ENCODE measurements around the gene RASSF8.

Gene RASSF8

DNA sequence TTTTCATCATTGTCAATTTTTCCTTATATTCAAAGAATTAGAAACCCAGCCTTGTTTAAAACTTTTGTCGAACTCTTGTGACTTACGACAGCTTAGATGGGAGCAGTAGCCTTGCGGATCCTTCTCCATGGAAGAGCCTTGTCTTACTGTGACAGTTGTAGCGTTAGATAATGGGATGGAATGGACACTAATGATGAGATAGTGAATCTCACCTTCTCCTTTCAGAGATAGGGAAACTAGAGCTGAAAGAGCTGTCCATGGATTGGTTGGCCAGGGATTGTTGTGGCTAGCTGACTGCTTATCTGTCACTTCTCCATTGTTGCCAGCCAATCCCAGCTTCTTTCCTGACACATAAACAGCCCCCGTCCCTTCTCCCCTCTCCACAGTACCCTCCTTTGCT lies 107.0 kb downstream of the RASSF8 start:
- DNase-seq, result no peak

DNA sequence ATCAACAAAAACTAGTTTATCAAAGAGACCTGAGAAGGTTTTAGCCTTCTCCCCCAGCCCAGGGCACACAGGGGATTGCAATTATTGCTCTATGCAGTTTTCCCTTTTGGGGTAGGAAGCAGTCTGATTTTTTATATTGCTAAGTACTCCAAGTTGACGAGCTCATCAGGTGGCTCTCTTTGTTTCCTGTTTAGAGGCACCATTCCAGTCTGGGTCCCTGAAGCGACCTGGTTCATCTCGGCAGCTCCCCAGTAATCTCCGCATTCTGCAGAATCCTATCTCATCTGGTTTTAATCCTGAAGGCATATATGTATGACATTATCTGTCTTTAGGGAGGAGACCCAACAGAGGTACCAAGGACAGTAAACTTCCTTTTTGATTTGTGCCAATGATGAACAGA lies 110.0 kb downstream of the RASSF8 start:
- DNase-seq, result no peak

DNA sequence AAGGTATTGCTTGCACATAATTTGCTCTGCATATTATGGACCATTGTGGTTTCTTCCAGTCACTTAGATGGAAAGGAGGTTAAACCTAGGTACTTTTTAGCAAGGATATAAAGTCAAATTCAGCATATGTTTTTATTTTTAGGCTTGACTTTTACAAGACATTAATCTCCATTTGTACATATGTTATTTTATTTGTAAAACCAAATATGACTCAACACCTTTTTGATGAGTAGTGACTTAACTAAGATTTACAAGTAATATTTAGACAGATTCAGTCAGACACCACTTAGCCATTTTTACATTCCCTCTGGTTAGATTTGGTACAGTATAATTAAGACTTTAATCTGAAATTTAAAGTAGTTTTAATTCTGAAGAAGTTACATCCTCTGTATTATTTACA lies 111.3 kb downstream of the RASSF8 start:
- no peak for DNase-seq

DNA sequence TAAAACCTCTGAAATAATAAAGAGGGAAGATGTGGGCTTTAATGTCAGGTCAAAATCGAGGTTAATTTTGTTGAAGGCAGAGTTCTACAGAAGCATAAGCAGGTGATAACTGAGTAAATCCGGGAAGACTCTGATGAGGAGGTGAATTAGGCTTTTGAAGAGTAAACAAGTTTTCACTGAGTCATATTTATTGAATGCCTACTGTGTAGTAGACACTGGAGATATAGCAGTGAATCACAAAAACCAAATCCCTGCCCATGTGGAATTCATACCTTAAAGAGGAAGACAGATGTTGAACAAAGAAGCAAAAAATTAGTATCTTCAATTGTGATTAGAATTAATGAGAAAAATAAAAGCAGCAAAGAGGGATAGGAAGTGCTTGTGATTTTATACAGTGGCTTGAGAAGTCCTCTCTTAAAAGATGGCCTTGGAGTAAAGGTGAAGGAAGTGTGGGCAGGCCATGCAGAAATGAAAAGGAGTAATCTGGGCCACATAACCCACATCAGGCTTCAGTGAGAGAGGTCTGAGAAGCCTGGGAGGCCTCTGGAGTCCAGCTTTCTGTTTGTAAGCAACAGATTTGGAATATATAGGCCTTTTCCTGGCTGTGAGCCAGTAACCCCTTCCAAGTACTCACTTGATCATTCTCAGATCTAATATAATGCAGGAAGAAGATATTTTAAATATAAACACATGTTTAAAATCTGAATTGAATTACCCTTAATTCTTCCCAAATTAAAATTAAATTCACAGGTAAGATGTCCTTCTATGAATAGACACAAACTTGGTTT lies 119.6 kb downstream of the RASSF8 start:
- no peak for DNase-seq

DNA sequence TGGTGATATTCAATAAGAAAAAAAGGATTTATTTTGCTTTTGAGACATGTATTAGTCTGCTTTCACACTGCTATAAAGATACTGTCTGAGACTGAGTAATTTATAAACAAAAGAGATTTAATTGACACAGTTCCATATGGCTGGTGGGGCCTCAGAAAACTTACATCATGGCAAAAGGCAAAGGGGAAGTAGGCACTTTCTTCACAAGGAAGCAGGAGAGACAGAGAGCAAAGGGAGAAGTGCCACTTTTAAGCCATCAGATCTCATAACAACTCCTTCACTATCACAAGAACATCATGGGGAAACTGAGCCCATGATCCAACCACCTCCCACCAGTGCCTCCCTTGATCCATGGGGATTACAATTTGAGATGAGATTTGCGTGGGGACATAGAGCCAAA lies 122.4 kb downstream of the RASSF8 start:
- no peak for DNase-seq

DNA sequence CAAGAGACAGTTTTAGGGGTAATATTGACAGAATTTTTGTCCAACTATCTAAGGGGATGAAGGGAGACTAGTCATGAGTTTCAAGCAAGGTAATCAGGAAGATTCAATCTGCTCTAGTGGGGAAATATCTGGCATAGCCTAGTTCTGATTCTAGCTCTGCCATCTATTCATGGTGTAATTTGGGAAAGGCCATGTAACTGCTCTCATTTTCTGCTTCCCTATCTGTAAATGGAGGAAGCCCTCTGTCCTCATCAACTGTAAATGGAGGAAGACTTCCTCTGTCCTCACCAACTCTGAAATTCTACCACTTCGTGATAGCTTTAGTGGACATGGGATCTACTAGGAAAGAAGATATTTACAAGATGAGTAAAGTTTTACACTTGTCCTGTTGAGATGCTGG lies 128.5 kb downstream of the RASSF8 start:
- no peak for DNase-seq

DNA sequence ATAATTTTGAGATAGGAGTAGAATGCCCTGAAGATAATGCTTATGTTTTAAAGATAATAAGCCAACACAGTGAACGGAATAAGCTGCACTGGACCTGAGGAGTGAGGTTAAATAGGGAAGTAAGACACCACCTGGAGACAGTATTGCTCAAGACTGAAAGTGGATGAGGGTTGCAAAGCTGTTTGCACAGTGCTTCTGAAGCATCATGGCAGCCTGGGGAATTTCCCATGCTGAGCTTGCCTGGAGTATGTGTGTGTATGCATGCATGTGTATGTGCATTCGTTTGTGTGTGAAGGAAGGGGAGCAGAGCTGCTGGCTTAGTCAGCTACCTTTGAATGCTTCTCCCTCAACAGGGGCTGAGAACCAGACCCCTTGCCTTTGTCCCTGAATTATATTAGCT lies 130.5 kb downstream of the RASSF8 start:
- no peak for DNase-seq

DNA sequence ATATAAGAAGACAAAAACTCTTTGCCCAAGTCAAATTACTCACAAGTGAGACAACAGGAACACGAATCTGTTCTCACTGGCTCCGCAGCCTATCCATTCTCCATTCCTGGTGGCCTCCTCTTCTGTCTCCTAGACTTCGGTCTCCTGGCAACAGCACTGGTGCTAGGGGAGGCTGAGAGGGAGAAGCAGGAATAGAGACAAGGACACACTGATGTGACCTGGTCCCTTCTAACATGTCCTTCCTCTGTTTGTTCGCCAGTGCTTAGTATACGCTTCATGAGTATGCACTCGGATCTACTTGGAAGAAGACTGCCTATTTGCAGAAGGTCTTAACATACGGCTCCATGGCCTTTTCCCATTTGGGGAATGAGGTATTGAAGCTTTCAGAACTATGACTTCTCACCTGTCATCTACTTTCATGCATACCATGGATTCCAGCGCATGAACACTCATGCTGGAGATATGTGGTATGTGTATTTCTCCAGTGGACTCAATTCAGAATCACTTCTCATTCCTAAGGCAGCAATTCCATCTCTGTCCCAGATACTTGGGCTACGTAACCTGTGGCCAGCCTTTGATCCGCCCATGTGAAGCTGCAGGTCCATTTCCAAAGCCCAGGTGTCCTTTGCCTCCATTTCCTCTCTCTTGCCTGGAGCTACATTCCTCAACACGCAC lies 132.5 kb downstream of the RASSF8 start:
- DNase-seq, result no peak

DNA sequence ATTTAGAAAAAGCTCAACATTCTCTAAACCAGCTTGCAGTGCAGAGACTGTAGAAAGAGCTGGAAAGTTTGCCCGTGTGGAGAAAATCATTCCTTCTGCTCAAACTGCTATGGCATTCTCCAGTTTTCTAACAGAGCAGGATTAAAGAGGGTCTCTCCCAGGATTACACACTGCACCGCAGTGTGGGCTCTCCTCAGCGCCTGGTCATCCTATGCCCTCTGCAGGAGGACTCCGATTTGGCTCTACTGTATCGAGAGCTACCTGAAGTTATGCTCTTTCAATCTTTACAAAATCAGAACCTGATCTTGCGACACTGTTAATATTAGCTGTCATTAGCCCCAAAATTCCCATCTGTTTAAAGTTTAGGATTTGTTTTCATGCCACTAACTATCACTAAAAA lies 133.3 kb downstream of the RASSF8 start:
- DNase-seq, result no peak

DNA sequence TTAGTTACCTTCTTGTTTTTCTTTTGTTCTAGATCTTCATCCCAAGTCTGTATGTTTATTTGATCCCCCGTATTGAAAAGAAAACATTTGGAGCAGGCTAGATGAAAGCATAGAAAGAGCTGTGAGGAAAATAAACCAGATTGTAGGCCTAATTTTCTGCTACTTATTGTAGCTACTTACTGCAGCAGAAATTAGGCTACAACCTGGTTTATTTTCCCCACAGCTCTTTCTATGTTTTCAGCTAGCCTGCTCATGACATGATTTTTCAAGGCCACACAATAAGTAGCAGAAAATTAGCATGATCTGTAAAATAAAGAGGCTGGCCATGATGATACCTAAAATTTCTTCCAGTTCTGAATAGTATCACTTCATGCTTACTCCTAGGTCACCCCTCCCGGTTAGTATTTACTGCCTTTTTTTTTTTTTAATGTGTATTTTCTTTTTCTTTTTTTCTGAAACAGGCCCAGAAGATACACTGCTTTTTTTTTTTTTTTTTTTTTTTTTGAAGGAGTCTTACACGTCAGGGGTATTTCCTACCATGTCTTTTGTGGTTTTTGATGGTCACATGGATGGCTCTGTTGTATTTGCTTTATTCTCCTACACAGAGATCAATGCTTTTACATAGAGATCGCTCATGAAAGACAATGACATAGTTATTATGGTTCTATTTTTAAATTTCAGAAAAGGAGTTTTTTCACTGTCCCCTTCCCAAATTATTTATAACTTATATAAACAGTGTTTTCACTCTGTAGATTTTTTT lies 134.0 kb downstream of the RASSF8 start:
- DNase-seq, result no peak

DNA sequence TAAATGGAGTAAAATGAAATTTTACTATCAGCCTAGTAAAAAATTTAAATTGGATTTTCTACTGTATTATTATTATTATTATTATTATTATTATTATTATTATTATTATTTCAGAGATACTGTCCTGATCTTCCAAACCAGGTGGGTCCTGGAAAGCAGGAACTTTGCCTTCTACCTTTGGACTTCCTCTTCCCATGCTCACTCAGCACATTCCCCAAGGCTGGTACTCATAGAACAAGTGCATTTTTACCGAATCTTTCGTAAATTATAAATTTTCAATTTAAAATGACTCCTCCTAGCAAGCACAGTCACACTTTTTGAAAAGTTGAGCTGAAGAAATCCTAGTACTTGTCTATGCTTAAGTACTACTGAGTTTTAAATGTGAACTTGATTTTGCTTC lies 136.7 kb downstream of the RASSF8 start:
- DNase-seq, result no peak

DNA sequence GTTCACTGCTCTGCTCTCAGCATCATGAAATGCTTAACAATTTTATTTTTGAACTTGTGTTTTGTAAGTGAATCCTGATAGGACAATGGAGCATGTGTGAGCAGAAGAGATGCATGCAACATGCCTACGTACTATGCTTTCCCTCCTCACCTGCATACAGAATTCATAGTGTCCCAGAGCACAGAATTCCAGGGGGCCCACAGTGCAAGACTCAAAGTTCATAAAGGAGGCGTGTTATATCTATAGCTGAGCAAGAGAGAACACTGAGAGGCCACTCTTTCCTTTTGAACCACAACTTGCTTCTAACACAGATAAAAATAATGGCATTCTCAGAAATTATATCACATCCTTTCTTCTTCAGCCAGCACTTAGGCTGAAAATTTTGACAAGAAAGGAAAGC lies 137.6 kb downstream of the RASSF8 start:
- no peak for DNase-seq

DNA sequence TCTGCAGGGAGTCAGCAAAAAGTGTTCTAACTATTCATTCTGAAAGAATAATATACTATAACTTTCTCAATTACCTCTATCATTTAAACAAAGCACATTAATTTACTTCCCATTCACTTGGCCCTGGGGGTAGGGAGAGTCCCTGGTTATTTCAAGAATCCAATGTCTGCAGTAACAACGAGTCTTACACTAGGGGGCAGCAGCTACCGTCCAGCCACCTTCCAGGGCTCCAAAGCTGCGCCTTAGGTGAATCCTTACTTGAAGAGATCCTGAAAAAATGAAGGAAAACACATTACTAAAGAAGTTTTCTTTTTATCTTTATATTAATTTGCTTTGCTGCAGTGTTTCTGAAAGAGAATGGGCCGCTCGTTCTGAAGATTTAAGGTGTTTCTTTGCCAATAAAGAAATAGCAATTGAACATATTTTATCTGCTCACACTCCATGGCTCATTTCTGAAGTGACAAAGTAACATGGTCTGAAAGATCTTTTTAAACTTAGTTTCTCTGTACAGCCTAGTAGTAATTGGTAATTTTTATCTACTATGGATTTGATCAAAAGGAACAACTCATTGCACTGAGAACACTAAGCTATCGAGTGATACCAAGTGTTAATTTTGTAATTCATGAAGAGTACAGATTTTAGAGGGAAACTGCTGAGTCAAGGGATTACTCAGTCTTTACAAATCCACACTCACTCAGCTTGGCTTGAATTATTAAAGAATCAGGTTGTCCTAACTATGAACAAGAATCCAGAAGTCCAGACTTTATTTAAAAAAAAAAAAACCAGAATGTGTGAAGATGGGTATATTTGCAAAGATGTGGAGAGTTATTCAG lies 138.8 kb downstream of the RASSF8 start:
- DNase-seq, result peak; percentile 36

DNA sequence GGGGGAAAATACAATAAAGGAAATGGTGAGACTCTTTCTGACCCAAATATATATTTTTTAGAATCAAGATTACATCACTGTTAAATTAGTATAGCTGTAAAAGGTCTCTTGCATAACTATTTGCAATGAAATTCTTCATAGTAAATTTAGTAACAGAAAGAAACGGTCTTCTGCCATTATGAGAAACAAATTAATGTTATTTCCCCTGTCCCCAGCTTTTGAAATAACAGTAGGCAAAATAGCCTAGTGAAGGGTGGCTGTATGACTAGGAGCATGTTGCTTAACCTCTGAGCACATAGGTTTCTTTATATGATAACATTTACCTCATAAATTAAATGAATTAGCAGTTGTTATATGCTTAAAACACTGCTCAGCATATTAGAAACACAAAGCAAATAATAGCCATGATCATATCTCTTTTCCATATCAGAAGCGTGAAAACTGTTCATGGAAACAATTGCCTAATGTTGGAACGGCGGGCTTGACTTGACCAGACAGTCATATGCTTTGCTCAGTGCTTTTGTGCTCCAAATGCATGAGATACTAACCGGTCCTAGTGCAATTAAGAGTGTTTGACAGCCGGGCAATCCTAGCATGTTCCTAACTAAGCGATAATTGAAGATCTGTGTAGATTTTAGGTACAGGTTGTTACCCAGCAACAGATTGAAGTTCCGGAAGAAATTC lies 142.3 kb downstream of the RASSF8 start:
- no peak for DNase-seq

DNA sequence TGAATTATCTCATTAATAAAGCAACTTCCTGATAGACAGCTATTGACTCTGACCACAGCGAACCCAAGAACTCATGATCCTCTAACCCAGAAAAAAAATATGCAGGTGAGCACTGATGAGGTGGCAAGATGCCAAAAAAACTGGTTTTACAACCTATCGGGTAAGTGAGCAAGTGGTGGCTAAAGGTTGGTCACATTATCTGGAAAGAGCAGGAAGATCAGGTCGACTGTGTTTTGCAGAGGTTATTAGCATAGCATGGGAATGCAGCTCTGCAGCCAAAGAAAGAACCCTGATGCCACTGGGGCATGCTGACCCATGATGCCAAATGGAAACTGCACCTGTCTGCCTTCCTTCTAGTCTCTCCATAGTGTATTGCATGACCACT lies 142.9 kb downstream of the RASSF8 start:
- DNase-seq, result no peak

DNA sequence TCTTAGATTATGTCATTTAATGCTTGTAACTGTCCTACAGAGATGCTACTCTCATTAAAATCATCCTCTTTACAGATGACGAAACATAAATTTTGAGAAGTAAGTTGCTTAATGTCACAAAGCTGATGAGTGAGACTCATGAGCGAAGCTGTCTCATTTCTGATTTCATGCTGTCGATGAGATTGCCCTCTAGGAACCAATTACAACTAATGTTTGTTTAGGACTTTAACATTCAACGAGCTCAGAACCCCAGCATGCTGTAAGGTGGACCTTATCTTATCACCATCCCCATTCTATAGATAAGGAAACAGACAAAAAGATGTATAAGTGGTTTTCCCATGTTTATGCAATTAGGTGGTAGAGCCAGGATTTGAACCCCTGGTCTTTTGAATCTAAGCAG lies 143.3 kb downstream of the RASSF8 start:
- DNase-seq, result no peak

DNA sequence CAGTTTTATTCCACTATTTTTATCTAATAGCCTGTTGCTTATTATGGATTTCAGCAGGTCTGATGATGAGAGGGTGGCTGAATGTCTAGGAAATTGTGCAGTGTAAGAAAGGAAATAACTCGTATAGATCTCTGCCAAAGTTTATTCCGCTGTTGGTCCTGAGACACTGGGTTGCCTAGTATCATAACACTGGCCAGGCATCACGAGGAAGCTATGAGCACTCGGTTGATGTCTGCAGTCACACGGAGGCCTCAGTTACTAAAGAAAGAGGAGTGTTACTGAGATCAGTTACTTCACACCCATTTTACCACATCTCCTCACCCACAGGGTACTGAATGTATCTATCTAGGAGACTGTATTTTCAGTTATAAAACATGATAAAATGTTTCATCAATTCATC lies 144.5 kb downstream of the RASSF8 start:
- no peak for DNase-seq

DNA sequence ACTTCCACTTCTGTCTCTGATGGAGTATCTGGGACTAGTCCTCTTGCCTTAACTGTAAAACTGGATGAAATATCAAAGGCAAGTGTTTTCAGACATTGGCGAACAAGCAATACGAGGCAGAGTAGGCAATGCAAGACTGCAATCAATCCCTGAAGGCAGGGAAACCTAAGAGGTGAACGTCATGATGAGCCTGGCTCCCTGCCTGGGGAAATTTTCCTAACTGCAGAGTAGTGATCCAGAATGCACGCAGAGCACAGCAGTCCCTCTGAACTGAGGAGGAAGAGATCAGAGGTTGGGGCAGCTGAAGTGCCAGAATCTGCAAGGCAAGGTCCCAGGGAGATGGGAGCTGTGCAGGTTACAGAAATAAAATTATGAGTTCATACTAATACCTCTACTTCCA lies 147.9 kb downstream of the RASSF8 start:
- no peak for DNase-seq

DNA sequence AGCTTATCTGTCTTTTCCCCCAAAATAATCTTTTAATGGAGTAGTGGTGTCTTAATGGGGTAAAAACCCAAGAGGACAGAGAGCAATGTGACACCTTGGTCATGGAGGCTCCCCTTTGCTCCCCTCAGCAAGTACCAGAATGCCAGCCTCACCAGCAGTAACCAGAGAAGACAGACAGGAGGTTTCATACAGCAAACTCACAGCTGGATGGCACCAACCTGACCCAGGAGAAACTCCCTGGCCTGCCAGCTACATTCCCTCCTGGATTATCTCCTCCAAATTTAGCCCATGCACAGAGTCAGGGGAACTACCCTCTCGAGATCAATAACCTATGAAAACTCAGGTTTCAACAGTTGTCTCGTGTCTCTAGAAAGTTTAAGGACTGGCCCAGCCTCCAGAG lies 150.4 kb downstream of the RASSF8 start:
- DNase-seq, result no peak

DNA sequence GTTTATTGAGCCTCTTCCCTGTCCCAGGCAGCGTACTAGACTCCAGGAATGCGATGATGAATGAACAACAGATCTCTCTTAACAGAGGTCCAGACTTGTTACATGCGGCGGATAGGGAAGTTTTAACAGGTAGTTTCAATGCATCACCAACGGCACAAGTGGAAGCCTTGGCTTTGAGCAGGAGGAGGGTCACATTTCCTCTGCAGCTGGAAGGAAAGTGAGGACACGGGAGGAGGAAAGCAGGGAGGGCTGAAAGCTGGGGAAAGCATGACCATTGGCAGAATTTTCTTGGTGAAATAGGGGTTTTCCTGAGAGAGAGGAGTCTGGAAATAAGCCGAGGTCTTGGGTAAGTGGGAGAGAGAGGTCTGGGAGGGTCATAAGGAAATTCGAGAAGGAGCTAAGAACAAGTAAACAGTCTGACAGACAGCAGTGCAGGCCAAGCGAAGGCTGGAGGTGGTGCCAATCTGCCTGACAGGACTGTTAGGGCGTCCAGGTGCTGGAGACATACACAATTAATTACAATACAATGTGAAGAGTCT lies 150.9 kb downstream of the RASSF8 start:
- DNase-seq, result no peak

DNA sequence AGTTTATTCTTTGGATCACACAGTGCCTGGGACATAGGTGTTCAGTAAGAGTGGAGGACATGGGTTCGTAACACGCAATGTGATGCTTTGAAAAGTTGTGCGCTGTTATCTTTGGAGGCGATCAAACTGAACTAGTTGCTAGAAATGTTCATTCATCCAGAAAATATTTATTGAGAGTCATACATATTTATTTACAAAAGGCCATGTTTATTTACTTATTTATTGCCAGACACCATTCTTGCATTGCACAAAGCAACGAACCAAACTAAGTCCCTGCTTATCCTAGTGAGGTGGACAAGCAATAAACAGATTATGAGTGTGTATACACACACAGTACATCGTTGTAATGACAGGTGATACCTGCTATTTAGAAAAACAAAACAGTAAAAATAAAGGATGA lies 153.8 kb downstream of the RASSF8 start:
- DNase-seq, result no peak

DNA sequence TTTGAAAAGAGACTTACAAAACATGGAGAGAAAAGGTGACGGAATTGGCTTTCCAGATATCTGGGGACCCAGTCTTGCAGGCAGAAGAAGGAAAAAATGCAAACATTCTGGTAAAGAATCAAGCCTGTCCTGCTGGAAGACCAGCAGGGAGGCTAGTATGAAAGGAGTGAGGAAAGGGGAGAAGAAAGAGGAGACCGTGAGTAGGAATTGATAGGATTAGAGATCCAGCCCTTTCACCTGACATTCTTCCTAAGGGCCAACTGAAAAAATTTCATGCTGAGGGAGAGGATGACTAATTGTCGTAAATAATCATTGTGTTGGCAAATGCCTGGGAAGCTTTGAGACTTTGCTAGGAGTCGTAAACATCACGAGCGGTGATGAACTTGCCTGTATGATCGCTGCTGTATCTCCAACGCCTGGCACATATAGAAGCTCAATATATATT lies 154.2 kb downstream of the RASSF8 start:
- no peak for DNase-seq
